ENCODE measurements around the gene EWSR1. TPM values are rescaled to one million over a fixed set of nuclear protein-coding genes. Genes with fewer than 3 reads are reported as not detected.
A peak's percentile ranks its signal among the peaks of the same experiment; 100 is the strongest.

EWSR1 gene
- total and polyA plus RNA-seq, 7 experiments from 2014 or later = 189 to 366 (median 263) TPM

DNA sequence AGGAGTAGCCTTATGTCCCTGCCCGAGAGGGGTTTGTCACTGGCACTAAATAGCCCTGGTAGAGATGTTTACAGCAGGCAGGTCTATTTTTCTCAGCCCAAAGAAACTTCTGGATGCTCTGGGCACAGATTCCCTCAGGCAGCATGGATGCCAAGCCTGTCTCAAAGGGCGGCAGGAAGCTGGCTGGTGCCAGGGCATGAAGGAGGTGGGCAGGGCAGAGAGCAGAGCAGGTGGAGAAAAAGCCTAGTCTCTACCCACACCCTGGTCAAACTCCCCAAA, 34.3 kb downstream of the EWSR1 start:
- CTCF ChIA-PET = no interaction called here
- peaks cover 0 to 7% of the 10 kb centered on the region in 2 donors for H3K27me3 ChIP-seq (ENCODE audit: control insufficient read depth in 2 of 2, insufficient read depth in 2 of 2, low read length in 2 of 2)
- POLR2A ChIA-PET = no interaction called here
- Mint-ChIP-seq H3K27me3 (peaks cover under 1 to 18% (median 11%) of the 10 kb centered on the region in 5 donors), H3K36me3 (peaks cover 11 to 33% (median 17%) of the 10 kb centered on the region in 5 donors), H3K4me1 (peaks cover 8 to 22% (median 9%) of the 10 kb centered on the region in 7 donors), H3K4me3 (no peak overlapping the region), H3K27ac (no peak overlapping the region), H3K9me3 (peaks cover 0 to 1% (median 0%) of the 10 kb centered on the region in 11 donors)
- no peak for ATAC-seq
- intact Hi-C loops (cut with micrococcal nuclease) = loop anchor here in 1 of 2 donors (5.0 kb wide), 1 partner anchor 35 kb away; the partner anchor contains the start of genes EWSR1 and RHBDD3
- no peak overlapping the region for H3K4me3 ChIP-seq (ENCODE audit: low read length)
- peaks cover 3 to 10% of the 10 kb centered on the region in 2 donors for H3K4me1 ChIP-seq (ENCODE audit: control insufficient read depth in 2 of 2, insufficient read depth in 2 of 2, low read length in 2 of 2)
- no peak overlapping the region for H3K27ac ChIP-seq (ENCODE audit: low read depth, low read length)
- no peak for DNase-seq
- peaks cover 14 to 34% (median 17%) of the 10 kb centered on the region in 3 experiments for H3K36me3 ChIP-seq (ENCODE audit: control insufficient read depth in 2 of 3, insufficient read depth in 3 of 3, low read length in 3 of 3)
- no peaks in the 10 kb centered on the region for H3K9me3 ChIP-seq (ENCODE audit: control insufficient read depth in 2 of 3, low read length in 3 of 3)

DNA sequence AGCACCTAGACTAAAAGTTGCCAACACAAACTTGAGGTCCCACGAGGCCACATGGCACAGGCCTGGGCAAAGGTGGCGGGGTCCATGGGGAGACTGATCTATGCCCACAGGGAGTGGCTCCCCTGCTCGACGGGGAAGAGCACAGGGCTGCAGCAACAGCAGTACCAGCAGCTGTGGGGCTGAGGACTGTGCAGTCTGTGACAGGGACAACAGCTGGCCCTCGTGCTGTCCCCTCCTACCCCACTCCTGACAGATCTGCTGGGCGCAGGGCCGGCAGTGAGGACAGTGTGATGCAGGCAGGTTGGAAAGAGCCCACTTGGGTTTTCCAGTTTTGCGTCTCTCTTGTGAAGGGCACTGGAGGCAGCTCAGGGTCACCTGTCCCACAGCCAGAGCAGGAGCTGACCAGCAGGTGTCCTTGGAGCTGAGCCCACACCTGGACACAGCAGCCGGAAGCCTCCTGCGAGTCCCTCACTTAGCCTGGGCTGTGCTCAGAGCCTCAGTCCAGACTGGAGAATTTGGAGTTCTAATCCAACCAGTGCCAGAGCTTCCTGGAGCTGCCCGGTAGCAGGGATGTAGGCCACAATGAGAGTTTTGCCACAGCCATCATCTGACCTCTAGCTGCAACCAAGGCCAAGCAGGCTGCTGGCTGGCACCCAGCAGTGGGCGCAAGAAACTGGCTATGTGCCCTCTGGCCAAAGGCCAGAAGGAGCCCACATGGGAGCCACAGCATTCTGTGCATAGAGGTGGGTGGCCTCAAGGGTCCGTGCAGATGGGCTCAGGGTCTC, 34.8 kb downstream of the EWSR1 start:
- peaks cover 9 to 25% (median 12%) of the 10 kb centered on the region in 7 donors for H3K4me1 Mint-ChIP-seq
- Histone ChIP-seq H3K27me3 (ENCODE audit: control insufficient read depth in 2 of 2, insufficient read depth in 2 of 2, low read length in 2 of 2) (peaks cover 0 to 7% of the 10 kb centered on the region in 2 donors), H3K27ac (ENCODE audit: low read depth, low read length) (no peak overlapping the region), H3K4me3 (ENCODE audit: low read length) (no peak overlapping the region), H3K36me3 (ENCODE audit: control insufficient read depth in 2 of 3, insufficient read depth in 3 of 3, low read length in 3 of 3) (peaks cover 9 to 29% (median 12%) of the 10 kb centered on the region in 3 experiments), H3K9me3 (ENCODE audit: control insufficient read depth in 2 of 3, low read length in 3 of 3) (no peaks in the 10 kb centered on the region), H3K4me1 (ENCODE audit: control insufficient read depth in 2 of 2, insufficient read depth in 2 of 2, low read length in 2 of 2) (peaks cover 3 to 10% of the 10 kb centered on the region in 2 donors)
- ChIA-PET POLR2A (no interaction called here), CTCF (no interaction called here)
- DNase-seq (no peak), ATAC-seq (no peak)
- peaks cover 5 to 21% (median 12%) of the 10 kb centered on the region in 5 donors for H3K27me3 Mint-ChIP-seq
- H3K4me3 Mint-ChIP-seq = no peak overlapping the region
- H3K27ac Mint-ChIP-seq = peak overlapping the region in 1 of 9 donors; percentile 41
- H3K9me3 Mint-ChIP-seq = peaks cover 0 to 1% (median 0%) of the 10 kb centered on the region in 11 donors
- intact Hi-C loops (cut with micrococcal nuclease) = loop anchor here in 1 of 2 donors (5.0 kb wide), 1 partner anchor 36 kb away; the partner anchor contains the start of genes EWSR1 and RHBDD3
- H3K36me3 Mint-ChIP-seq = peaks cover 5 to 27% (median 12%) of the 10 kb centered on the region in 5 donors

DNA sequence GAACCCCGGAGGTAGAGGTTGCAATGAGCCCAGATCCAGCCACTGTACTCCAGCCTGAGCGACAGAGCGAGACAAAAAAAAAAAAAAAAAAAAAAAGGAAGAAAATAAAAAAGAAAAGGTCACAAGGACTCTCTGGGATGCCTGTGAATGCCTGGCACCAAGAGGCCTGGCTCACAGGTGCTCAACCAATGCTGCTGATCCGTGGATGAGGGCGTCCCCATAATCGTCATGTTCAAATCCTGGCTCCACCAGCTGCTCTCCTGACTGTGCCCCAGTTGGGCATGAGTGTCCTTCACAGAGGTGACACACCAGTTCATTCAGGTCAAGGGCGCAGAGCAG, 37.7 kb downstream of the EWSR1 start:
- no peak overlapping the region for H3K27ac ChIP-seq (ENCODE audit: low read depth, low read length)
- no peak for DNase-seq
- H3K36me3 ChIP-seq (ENCODE audit: control insufficient read depth in 2 of 3, insufficient read depth in 3 of 3, low read length in 3 of 3) = peaks cover 0 to 2% (median 0%) of the 10 kb centered on the region in 3 experiments
- peaks cover 3 to 10% of the 10 kb centered on the region in 2 donors for H3K4me1 ChIP-seq (ENCODE audit: control insufficient read depth in 2 of 2, insufficient read depth in 2 of 2, low read length in 2 of 2)
- POLR2A ChIA-PET = no interaction called here
- H3K27me3 ChIP-seq (ENCODE audit: control insufficient read depth in 2 of 2, insufficient read depth in 2 of 2, low read length in 2 of 2) = peaks cover 0 to 8% of the 10 kb centered on the region in 2 donors
- H3K4me3 Mint-ChIP-seq = peak overlapping the region; percentile 50 to 84 (median 76)
- peaks cover 9 to 26% (median 12%) of the 10 kb centered on the region in 7 donors for H3K4me1 Mint-ChIP-seq
- H3K36me3 Mint-ChIP-seq = peaks cover 0 to 6% (median 4%) of the 10 kb centered on the region in 5 donors
- H3K27ac Mint-ChIP-seq = peak overlapping the region in 1 of 9 donors; percentile 9
- no peak for ATAC-seq
- peaks cover 0 to 1% (median 0%) of the 10 kb centered on the region in 11 donors for H3K9me3 Mint-ChIP-seq
- peak overlapping the region; percentile 55 for H3K4me3 ChIP-seq (ENCODE audit: low read length)
- CTCF ChIA-PET = no interaction called here
- H3K9me3 ChIP-seq (ENCODE audit: control insufficient read depth in 2 of 3, low read length in 3 of 3) = no peaks in the 10 kb centered on the region
- H3K27me3 Mint-ChIP-seq = peaks cover 5 to 21% (median 12%) of the 10 kb centered on the region in 5 donors
- intact Hi-C loops (cut with micrococcal nuclease) = loop anchor here in 1 of 2 donors (2.0 to 5.0 kb wide), 2 partner anchors 37 to 111 kb away; partner anchors contain the start of gene EWSR1

- ChIA-PET POLR2A (no interaction called here), CTCF (no interaction called here)
- DNase-seq (peak in 3 of 9 donors; percentile 24 to 69 (median 45)), ATAC-seq (peak; percentile 48)
- Histone ChIP-seq H3K9me3 (ENCODE audit: control insufficient read depth in 2 of 3, low read length in 3 of 3) (no peaks in the 10 kb centered on the region), H3K4me1 (ENCODE audit: control insufficient read depth in 2 of 2, insufficient read depth in 2 of 2, low read length in 2 of 2) (peaks cover 3 to 10% of the 10 kb centered on the region in 2 donors), H3K36me3 (ENCODE audit: control insufficient read depth in 2 of 3, insufficient read depth in 3 of 3, low read length in 3 of 3) (no peaks in the 10 kb centered on the region), H3K27me3 (ENCODE audit: control insufficient read depth in 2 of 2, insufficient read depth in 2 of 2, low read length in 2 of 2) (peaks cover 0 to 12% of the 10 kb centered on the region in 2 donors), H3K4me3 (ENCODE audit: low read length) (peak within 1 kb of the TSS; percentile 55), H3K27ac (ENCODE audit: low read depth, low read length) (no peak within 1 kb of the TSS)
- Mint-ChIP-seq H3K27me3 (peaks cover 5 to 21% (median 14%) of the 10 kb centered on the region in 5 donors), H3K36me3 (peaks cover 0 to under 1% (median 0%) of the 10 kb centered on the region in 5 donors), H3K9me3 (peaks cover 0 to 1% (median 0%) of the 10 kb centered on the region in 11 donors), H3K4me3 (peak within 1 kb of the TSS; percentile 75 to 93 (median 85)), H3K27ac (peak within 1 kb of the TSS in 3 of 9 donors; percentile 21 to 67 (median 46)), H3K4me1 (peaks cover 7 to 24% (median 12%) of the 10 kb centered on the region in 7 donors)
- intact Hi-C loops (cut with micrococcal nuclease) = loop anchor here in 1 of 2 donors (2.0 to 5.0 kb wide), 2 partner anchors 38 to 111 kb away; partner anchors contain the start of gene EWSR1
Observed at GRCh38 chr22:29306175-29306834, 38.2 kb downstream of the EWSR1 start, which contains the start of gene GAS2L1. GAS2L1 (plus strand) TSS chr22:29306650; CDS start chr22:29308106, 1,456 bp downstream.

GRCh38 chr22:29306835-29307595, 38.9 kb downstream of the EWSR1 start:
- H3K4me1 ChIP-seq (ENCODE audit: control insufficient read depth in 2 of 2, insufficient read depth in 2 of 2, low read length in 2 of 2) = peaks cover 3 to 10% of the 10 kb centered on the region in 2 donors
- no peaks in the 10 kb centered on the region for H3K9me3 ChIP-seq (ENCODE audit: control insufficient read depth in 2 of 3, low read length in 3 of 3)
- POLR2A ChIA-PET = no interaction called here
- peaks cover 7 to 21% (median 12%) of the 10 kb centered on the region in 7 donors for H3K4me1 Mint-ChIP-seq
- no peaks in the 10 kb centered on the region for H3K36me3 Mint-ChIP-seq
- DNase-seq (peak in 2 of 9 donors; percentile 16 to 74), ATAC-seq (peak; percentile 30)
- H3K27me3 Mint-ChIP-seq = peaks cover 6 to 22% (median 15%) of the 10 kb centered on the region in 5 donors
- H3K27ac ChIP-seq (ENCODE audit: low read depth, low read length) = no peak overlapping the region
- H3K36me3 ChIP-seq (ENCODE audit: control insufficient read depth in 2 of 3, insufficient read depth in 3 of 3, low read length in 3 of 3) = no peaks in the 10 kb centered on the region
- peak overlapping the region; percentile 55 for H3K4me3 ChIP-seq (ENCODE audit: low read length)
- intact Hi-C loops (cut with micrococcal nuclease) = loop anchor here in 1 of 2 donors (2.0 to 5.0 kb wide), 2 partner anchors 38 to 110 kb away; partner anchors contain the start of gene EWSR1
- H3K4me3 Mint-ChIP-seq = peak overlapping the region; percentile 72 to 93 (median 85)
- H3K27ac Mint-ChIP-seq = no peak overlapping the region
- CTCF ChIA-PET = interaction anchor here (0.6 kb wide), 1 partner anchor 80 kb away, joined by 5 read pairs; no protein-coding TSS in a partner anchor
- peaks cover 0 to 1% (median 0%) of the 10 kb centered on the region in 11 donors for H3K9me3 Mint-ChIP-seq
- H3K27me3 ChIP-seq (ENCODE audit: control insufficient read depth in 2 of 2, insufficient read depth in 2 of 2, low read length in 2 of 2) = peaks cover 0 to 12% of the 10 kb centered on the region in 2 donors
